ENCODE measurements around the gene PELO. TPM values are rescaled to one million over a fixed set of nuclear protein-coding genes. Genes with fewer than 3 reads are reported as not detected.
"Not testable (repeated sequence)": the region's sequence is repeated elsewhere in the genome, so short reads cannot be mapped to it uniquely, and the experiment has no call there.

The PELO gene
- polyA plus RNA-seq, 1 donor, result 14.1 TPM

DNA sequence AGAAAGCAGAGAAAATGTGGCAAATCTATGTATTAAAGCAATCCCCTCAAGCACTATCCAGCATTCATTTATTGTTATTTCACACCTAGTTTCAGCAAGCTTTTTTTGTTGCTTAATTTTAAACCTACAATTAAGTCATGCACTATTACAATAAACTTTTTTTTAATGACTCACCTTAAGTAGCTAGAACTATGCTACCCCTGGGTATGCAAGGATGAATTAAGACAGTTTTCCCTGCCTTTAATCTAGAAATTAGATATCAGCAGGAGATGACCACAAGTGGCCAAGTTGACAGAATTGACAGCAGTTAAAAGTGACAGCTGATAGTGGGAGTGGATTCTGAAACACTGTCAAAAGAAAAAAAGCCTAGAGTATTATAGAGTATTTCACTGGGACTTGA is 20.0 kb downstream of the PELO start:
- H3K4me1 ChIP-seq (ENCODE audit: control insufficient read depth, insufficient read depth, low read length), result peaks cover 11% of the 10 kb centered on the region
- no peaks in the 10 kb centered on the region for H3K27me3 ChIP-seq (ENCODE audit: control insufficient read depth, insufficient read depth, low read length)
- H3K27ac ChIP-seq (ENCODE audit: low read length), result no peak overlapping the region

DNA sequence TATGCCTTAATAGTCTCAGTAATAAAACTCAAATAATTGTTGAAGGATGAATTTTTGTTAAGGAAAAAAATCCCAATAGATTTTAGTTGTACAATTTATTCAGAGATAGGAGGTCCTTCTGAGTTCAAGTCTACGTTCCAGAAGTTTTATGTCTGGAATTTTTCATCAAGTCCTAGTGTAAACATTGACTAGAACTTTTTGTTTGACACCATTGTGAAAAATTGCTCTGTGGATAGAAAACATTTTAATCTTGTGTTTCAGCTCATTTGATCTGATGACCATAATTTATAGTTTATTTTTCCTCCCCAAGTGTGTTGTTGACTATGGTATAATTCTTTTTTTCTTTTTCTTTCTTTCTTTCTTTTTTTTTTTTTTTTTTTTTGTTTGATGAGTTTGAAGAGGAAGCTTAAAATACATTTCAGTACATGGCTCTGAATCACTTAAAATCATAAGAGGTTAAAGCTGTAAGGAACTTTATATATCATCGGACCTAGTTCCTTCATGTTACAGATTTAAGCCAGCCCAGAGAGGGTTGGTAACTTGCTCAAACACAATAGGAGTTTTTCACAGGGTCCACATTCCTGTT is 20.7 kb downstream of the PELO start:
- H3K4me1 ChIP-seq (ENCODE audit: control insufficient read depth, insufficient read depth, low read length), result peaks cover 10% of the 10 kb centered on the region
- no peak for DNase-seq
- no peak overlapping the region for H3K4me3 ChIP-seq (ENCODE audit: low read length)
- peaks cover 6% of the 10 kb centered on the region for H3K36me3 ChIP-seq (ENCODE audit: control insufficient read depth, insufficient read depth, low read length)
- WGBS (ENCODE audit: insufficient coverage, low lambda C conversion rate), result 80% methylated on average over 1 of the region's 2 CpGs
- H3K9me3 ChIP-seq (ENCODE audit: control insufficient read depth, low read depth, low read length), result no peaks in the 10 kb centered on the region
- H3K27me3 ChIP-seq (ENCODE audit: control insufficient read depth, insufficient read depth, low read length), result no peaks in the 10 kb centered on the region
- H3K27ac ChIP-seq (ENCODE audit: low read length), result no peak overlapping the region

More for the DNA sequence above, 20.0 kb downstream of the PELO start:
- peaks cover 7% of the 10 kb centered on the region for H3K36me3 ChIP-seq (ENCODE audit: control insufficient read depth, insufficient read depth, low read length)
- DNase-seq, result no peak
- H3K4me3 ChIP-seq (ENCODE audit: low read length), result no peak overlapping the region
- no peaks in the 10 kb centered on the region for H3K9me3 ChIP-seq (ENCODE audit: control insufficient read depth, low read depth, low read length)

DNA sequence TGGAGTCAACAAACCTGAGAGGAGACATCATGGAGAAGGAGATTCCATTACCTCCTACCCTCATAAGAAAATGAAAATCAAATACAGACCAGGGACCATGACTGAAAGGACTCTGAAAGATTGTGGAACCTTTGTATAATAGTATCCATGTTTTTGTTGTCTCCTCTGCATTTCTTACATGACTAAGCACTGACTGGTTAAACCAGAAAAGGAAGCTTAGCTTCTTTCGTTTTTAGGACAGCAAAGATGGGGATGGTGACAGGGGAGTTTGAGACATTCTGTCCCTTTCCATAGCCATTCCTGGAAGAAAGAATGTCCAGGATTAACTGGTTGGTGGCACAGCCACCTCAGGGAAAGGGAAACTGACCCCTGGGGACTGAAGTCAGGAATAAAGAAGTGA is 22.2 kb downstream of the PELO start:
- H3K27me3 ChIP-seq (ENCODE audit: control insufficient read depth, insufficient read depth, low read length), result no peaks in the 10 kb centered on the region
- no CpG with 5 or more reads among the region's 1 CpG for WGBS (ENCODE audit: insufficient coverage, low lambda C conversion rate)
- no peak overlapping the region for H3K4me3 ChIP-seq (ENCODE audit: low read length)
- no peak overlapping the region for H3K27ac ChIP-seq (ENCODE audit: low read length)
- H3K4me1 ChIP-seq (ENCODE audit: control insufficient read depth, insufficient read depth, low read length), result peaks cover 5% of the 10 kb centered on the region
- H3K9me3 ChIP-seq (ENCODE audit: control insufficient read depth, low read depth, low read length), result no peaks in the 10 kb centered on the region
- peaks cover 3% of the 10 kb centered on the region for H3K36me3 ChIP-seq (ENCODE audit: control insufficient read depth, insufficient read depth, low read length)
- DNase-seq, result no peak

DNA sequence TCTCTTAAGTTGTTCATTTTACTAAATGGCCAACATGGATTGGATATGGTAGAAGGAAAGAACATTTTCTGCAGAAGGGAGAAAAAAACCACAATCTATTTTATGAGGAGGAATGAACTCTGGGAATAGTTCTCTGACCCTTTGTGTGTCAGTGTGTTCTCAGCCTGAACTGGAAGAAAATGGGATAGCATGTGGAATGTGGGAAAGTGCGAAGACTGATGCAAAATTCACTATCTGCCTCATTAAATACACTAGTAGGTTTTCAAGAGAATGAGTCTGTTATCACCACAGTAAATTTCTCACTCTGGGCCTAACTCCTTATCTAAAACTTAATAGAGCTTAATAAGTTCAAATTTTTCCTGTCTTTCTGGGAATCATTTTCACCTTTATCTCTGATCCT is 22.7 kb downstream of the PELO start:
- no peaks in the 10 kb centered on the region for H3K9me3 ChIP-seq (ENCODE audit: control insufficient read depth, low read depth, low read length)
- WGBS (ENCODE audit: insufficient coverage, low lambda C conversion rate), result no CpG with 5 or more reads among the region's 1 CpG
- no peaks in the 10 kb centered on the region for H3K27me3 ChIP-seq (ENCODE audit: control insufficient read depth, insufficient read depth, low read length)
- no peak overlapping the region for H3K27ac ChIP-seq (ENCODE audit: low read length)
- H3K36me3 ChIP-seq (ENCODE audit: control insufficient read depth, insufficient read depth, low read length), result peaks cover 3% of the 10 kb centered on the region
- no peak for DNase-seq
- H3K4me3 ChIP-seq (ENCODE audit: low read length), result no peak overlapping the region
- no peaks in the 10 kb centered on the region for H3K4me1 ChIP-seq (ENCODE audit: control insufficient read depth, insufficient read depth, low read length)

DNA sequence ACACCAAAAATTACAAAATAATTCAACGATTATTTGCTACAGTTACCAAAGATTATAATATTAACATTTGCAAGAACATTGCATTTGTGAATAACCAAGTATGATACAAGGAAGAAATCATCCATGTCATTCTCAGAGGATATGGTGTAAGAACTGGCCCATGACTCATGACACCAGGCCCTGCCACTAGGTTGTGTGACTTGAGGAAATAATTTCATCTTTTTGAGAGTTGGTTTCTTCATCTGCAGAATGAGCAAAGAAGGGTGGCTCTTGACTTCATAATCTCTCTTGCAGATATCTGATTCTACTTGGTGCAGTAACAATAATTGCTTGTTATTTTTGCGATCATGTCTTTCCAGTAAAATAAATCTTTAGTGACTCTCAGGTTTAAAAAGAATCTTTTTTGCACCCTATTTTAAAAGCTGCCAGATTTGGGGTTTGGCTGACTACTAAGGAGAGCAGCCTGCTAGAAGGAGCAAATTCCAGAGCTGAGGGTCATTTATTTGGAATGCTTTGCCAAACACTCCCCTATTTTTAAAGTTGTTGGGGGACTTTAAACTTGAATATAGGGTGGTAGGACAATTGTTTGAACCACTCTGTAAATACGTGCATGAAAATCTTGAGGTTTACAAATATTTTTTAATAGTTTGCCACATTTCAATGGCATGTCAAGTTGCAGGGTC is 23.5 kb downstream of the PELO start:
- Histone ChIP-seq H3K36me3 (ENCODE audit: control insufficient read depth, insufficient read depth, low read length) (no peaks in the 10 kb centered on the region), H3K4me1 (ENCODE audit: control insufficient read depth, insufficient read depth, low read length) (no peaks in the 10 kb centered on the region), H3K4me3 (ENCODE audit: low read length) (no peak overlapping the region), H3K27ac (ENCODE audit: low read length) (no peak overlapping the region), H3K27me3 (ENCODE audit: control insufficient read depth, insufficient read depth, low read length) (no peaks in the 10 kb centered on the region), H3K9me3 (ENCODE audit: control insufficient read depth, low read depth, low read length) (no peaks in the 10 kb centered on the region)
- WGBS (ENCODE audit: insufficient coverage, low lambda C conversion rate), result no CpG with 5 or more reads among the region's 3 CpGs
- DNase-seq, result no peak

DNA sequence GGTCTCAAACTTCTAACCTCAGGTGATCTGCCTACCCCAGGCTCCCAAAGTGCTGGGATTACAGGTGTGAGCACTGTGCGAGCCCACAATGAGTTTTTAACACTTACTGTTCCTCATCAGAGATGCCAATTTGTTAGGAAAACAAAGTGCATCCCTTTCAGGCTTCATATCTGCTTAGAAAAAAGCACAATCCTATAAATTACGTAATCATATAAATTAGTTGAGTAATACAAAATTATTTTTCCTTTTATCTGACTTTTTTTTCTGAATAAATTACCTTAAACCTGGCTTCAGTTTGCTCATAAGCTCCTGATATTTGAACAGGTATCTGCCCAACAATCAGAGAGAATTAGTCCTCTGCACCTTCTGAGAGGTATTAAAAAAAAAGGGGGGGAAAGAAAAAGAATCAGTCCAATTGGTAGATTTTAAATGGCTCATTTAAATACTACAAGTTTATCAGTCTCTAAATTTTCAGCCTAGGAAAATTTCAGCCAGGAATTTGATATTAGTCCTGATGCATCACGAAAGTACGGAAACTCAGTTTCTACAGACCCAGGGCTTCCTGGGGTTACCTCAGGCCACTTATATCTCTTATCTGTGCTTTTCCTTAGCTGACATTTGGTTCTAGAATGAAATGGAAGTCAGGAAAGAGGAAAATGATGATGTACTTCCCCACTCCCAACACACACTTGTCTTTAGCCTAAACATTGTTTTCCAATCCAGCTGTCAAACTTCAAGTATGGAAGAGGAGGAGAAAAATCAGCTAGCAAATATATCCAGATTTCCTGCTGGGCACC is 26.8 kb downstream of the PELO start:
- WGBS (ENCODE audit: insufficient coverage, low lambda C conversion rate), result no CpG with 5 or more reads among the region's 4 CpGs
- no peak overlapping the region for H3K27ac ChIP-seq (ENCODE audit: low read length)
- H3K36me3 ChIP-seq (ENCODE audit: control insufficient read depth, insufficient read depth, low read length), result no peaks in the 10 kb centered on the region
- DNase-seq, result no peak
- no peak overlapping the region for H3K4me3 ChIP-seq (ENCODE audit: low read length)
- no peaks in the 10 kb centered on the region for H3K4me1 ChIP-seq (ENCODE audit: control insufficient read depth, insufficient read depth, low read length)
- H3K9me3 ChIP-seq (ENCODE audit: control insufficient read depth, low read depth, low read length), result no peaks in the 10 kb centered on the region
- H3K27me3 ChIP-seq (ENCODE audit: control insufficient read depth, insufficient read depth, low read length), result no peaks in the 10 kb centered on the region

DNA sequence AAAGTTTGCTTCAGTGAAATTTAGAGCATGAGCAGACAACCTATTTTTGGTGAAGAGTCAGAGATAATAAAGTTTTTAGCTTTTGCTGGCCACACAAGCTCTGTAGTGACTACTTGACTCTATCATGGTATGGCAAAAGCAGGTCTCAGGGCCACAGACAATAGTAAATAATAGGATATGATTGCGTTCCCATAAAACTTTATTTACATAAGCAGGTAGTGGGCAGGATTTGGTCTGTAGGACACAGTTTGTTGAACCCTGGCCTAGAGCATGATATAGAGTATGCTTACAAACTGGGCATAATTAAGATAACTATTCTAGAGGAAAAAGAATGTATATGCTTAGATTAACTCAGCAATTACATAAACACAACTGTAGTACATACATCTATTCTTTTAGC is 30.1 kb downstream of the PELO start:
- H3K36me3 ChIP-seq (ENCODE audit: control insufficient read depth, insufficient read depth, low read length), result no peaks in the 10 kb centered on the region
- no peak for DNase-seq
- H3K4me3 ChIP-seq (ENCODE audit: low read length), result no peak overlapping the region
- H3K27me3 ChIP-seq (ENCODE audit: control insufficient read depth, insufficient read depth, low read length), result no peaks in the 10 kb centered on the region
- WGBS (ENCODE audit: insufficient coverage, low lambda C conversion rate), result no CpG with 5 or more reads among the region's 1 CpG
- no peak overlapping the region for H3K27ac ChIP-seq (ENCODE audit: low read length)
- no peaks in the 10 kb centered on the region for H3K4me1 ChIP-seq (ENCODE audit: control insufficient read depth, insufficient read depth, low read length)
- H3K9me3 ChIP-seq (ENCODE audit: control insufficient read depth, low read depth, low read length), result no peaks in the 10 kb centered on the region

DNA sequence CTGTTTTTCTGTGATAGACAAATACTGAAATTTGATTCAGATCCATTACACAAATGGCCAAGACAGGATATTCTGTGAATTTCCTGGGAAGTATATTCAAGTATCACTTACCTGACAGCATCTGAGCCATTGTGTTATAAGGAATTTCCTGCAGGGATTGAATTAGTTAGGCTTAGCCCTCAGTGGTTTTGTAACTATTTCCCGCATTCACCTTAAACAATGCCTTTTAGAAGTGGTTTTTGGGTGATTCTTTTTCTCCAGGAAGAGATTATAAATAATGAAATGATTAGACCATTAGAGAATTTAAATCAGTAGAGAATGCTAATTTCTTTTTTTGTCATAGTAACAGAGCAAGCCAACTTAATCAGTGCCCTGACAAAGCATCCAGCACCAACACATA is 30.6 kb downstream of the PELO start:
- no peak overlapping the region for H3K4me3 ChIP-seq (ENCODE audit: low read length)
- DNase-seq, result no peak
- no peaks in the 10 kb centered on the region for H3K27me3 ChIP-seq (ENCODE audit: control insufficient read depth, insufficient read depth, low read length)
- no peaks in the 10 kb centered on the region for H3K36me3 ChIP-seq (ENCODE audit: control insufficient read depth, insufficient read depth, low read length)
- H3K27ac ChIP-seq (ENCODE audit: low read length), result no peak overlapping the region
- H3K4me1 ChIP-seq (ENCODE audit: control insufficient read depth, insufficient read depth, low read length), result no peaks in the 10 kb centered on the region
- WGBS (ENCODE audit: insufficient coverage, low lambda C conversion rate), result no CpG with 5 or more reads among the region's 1 CpG
- no peaks in the 10 kb centered on the region for H3K9me3 ChIP-seq (ENCODE audit: control insufficient read depth, low read depth, low read length)

DNA sequence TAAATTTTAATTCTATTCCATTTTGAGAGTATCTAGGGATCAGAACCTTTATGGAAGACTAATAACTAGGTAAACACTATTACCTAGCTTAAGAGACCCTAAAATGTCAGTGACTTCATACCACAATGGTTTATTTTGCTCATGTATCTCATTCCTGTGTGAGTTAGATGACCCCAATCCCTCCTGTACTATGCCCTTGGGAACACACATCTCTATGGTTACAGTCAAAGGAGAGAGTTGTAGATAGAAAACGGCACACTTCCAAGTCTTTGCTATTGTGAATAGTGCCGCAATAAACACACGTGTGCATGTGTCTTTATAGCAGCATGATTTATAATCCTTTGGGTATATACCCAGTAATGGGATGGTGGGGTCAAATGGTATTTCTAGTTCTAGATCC is 31.1 kb downstream of the PELO start:
- WGBS (ENCODE audit: insufficient coverage, low lambda C conversion rate), result no CpG with 5 or more reads among the region's 3 CpGs
- H3K4me3 ChIP-seq (ENCODE audit: low read length); H3K27me3 ChIP-seq (ENCODE audit: control insufficient read depth, insufficient read depth, low read length); H3K36me3 ChIP-seq (ENCODE audit: control insufficient read depth, insufficient read depth, low read length); H3K4me1 ChIP-seq (ENCODE audit: control insufficient read depth, insufficient read depth, low read length); H3K27ac ChIP-seq (ENCODE audit: low read length); H3K9me3 ChIP-seq (ENCODE audit: control insufficient read depth, low read depth, low read length): not testable (repeated sequence)
- DNase-seq, result peak in 1 of 2 donors; percentile 33

DNA sequence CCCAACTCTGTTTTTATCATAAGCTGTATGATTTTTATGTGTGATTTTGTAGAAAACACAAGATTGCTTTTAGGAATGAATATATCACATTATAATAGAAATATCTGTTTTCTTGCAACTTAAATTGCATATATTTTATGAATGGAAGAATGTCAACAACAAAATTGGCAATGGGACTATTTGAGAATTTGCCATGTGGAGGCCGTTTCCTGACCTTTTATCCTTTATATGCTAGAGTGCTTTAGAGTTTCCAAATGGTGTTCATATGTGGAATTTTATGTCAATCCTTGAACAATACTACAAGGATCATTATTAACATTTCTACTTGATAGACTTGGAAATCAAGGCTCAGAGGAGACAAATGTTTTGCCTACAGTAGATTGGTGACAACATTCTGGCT is 34.2 kb downstream of the PELO start:
- no peaks in the 10 kb centered on the region for H3K27me3 ChIP-seq (ENCODE audit: control insufficient read depth, insufficient read depth, low read length)
- H3K4me1 ChIP-seq (ENCODE audit: control insufficient read depth, insufficient read depth, low read length), result no peaks in the 10 kb centered on the region
- H3K9me3 ChIP-seq (ENCODE audit: control insufficient read depth, low read depth, low read length), result no peaks in the 10 kb centered on the region
- no peaks in the 10 kb centered on the region for H3K36me3 ChIP-seq (ENCODE audit: control insufficient read depth, insufficient read depth, low read length)
- no CpG with 5 or more reads among the region's 1 CpG for WGBS (ENCODE audit: insufficient coverage, low lambda C conversion rate)
- H3K27ac ChIP-seq (ENCODE audit: low read length), result no peak overlapping the region
- no peak overlapping the region for H3K4me3 ChIP-seq (ENCODE audit: low read length)
- no peak for DNase-seq
